T-helper 17 cell (primary cell): ENCODE data around the gene LPCAT4. TPM values are rescaled to one million over a fixed set of nuclear protein-coding genes. Genes with fewer than 3 reads are reported as not detected.
"Not testable (repeated sequence)": the region's sequence is repeated elsewhere in the genome, so short reads cannot be mapped to it uniquely, and the experiment has no call there.

ENCODE experiments used
- ATAC-seq: fragments of 150-1000 bp; cut with Tn5 transposase; 2 replicates; pipeline ENCODE4 v1.10.0; 2021; ENCODE audit warnings: mild to moderate bottlenecking, moderate library complexity
- DNase-seq, 3 donors: peaks; one replicate each; pipeline versions ENCODE4 v3.0.0 to v3.0.0-alpha.2; 2020 to 2021
- H3K9me3 ChIP-seq: one replicate; pipeline ENCODE4 v1.7.0; 2013; ENCODE audit warnings: low read length, mild to moderate bottlenecking; ENCODE audit not compliant: control insufficient read depth, poor library complexity, severe bottlenecking
- H3K27ac Mint-ChIP-seq: one replicate; pipeline ENCODE4 v1.8.0; 2022; ENCODE audit warnings: mild to moderate bottlenecking, moderate library complexity, mixed read lengths
- H3K27me3 Mint-ChIP-seq: one replicate; pipeline ENCODE4 v1.8.0; 2022; ENCODE audit warnings: mixed read lengths
- H3K36me3 Mint-ChIP-seq: one replicate; pipeline ENCODE4 v1.8.0; 2022; ENCODE audit warnings: low read depth, mixed read lengths
- H3K4me1 Mint-ChIP-seq: one replicate; pipeline ENCODE4 v1.8.0; 2022; ENCODE audit warnings: mild to moderate bottlenecking, mixed read lengths
- H3K4me3 Mint-ChIP-seq: one replicate; pipeline ENCODE4 v1.8.0; 2022; ENCODE audit warnings: mild to moderate bottlenecking, moderate library complexity, mixed read lengths
- total RNA-seq, 4 donors: library from RNA in 2 of 4; stranded (reverse) in 2 of 4; gene quantifications; one replicate each; pipeline ENCODE4 v1.2.3 and lab custom pipeline; 2022 to 2026

Gene LPCAT4
- total RNA-seq, 2 donors from 2014 or later, result 93.2 to 99.0 TPM

DNA sequence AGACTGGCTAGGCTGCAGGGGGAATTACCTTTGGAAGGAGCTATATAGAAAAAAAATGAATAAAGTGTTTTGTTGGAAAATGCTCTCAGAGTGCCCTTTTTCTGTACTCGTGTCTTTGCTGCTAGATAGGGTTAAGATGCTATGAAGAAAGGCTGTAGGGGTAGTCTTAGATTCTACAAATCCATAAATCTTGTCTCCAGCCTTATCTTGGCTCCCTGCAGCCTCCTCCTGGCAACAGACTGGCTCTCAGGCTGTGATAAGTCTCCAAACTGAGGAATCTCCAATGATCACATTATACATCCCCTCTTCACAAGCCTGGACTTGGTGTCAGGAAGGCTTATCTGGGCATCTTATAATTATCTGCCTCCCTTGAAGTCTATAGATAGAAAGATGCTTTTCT, 9.3 kb downstream of the LPCAT4 start:
- DNase-seq (no peak), ATAC-seq (no peak)
- H3K4me1 Mint-ChIP-seq, result peaks cover 2% of the 10 kb centered on the region
- H3K27ac Mint-ChIP-seq, result no peak overlapping the region
- no peak overlapping the region for H3K4me3 Mint-ChIP-seq
- no peaks in the 10 kb centered on the region for H3K9me3 ChIP-seq
- H3K27me3 Mint-ChIP-seq, result no peaks in the 10 kb centered on the region
- H3K36me3 Mint-ChIP-seq, result peaks cover 9% of the 10 kb centered on the region

DNA sequence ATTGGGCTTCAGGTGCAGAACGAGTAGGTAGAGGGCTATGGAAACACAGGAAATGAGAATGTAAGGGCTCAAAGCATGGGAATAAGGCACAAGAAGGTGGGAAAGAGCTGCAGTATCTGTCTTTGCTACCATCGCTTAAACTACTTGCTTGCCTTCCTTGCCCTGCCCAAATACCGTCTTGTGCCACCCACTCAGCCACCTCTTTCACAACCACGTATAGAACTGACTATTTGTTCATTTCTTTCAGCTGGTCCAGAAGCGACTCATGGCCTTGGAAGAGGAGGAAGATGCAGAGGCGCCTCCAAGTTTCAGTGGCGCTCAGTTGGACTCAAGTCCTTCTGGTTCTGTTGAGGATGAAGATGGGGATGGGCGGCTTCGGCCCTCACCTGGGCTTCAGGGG, 11.8 kb downstream of the LPCAT4 start:
- Mint-ChIP-seq H3K27ac (no peak overlapping the region), H3K4me1 (peaks cover 1% of the 10 kb centered on the region), H3K27me3 (no peaks in the 10 kb centered on the region), H3K4me3 (no peak overlapping the region), H3K36me3 (peaks cover 10% of the 10 kb centered on the region)
- DNase-seq (no peak), ATAC-seq (no peak)
- H3K9me3 ChIP-seq, result no peaks in the 10 kb centered on the region

GRCh38 chr15:34354286-34354685, 12.7 kb downstream of the LPCAT4 start:
- no peak for ATAC-seq
- Mint-ChIP-seq H3K4me1 (peaks cover 3% of the 10 kb centered on the region), H3K36me3 (peaks cover 10% of the 10 kb centered on the region), H3K27ac (no peak overlapping the region), H3K27me3 (no peaks in the 10 kb centered on the region), H3K4me3 (no peak overlapping the region)
- no peak for DNase-seq
- no peaks in the 10 kb centered on the region for H3K9me3 ChIP-seq

- H3K27ac Mint-ChIP-seq, result no peak overlapping the region
- no peak overlapping the region for H3K4me3 Mint-ChIP-seq
- DNase-seq, result no peak
- H3K9me3 ChIP-seq, result no peaks in the 10 kb centered on the region
- no peak for ATAC-seq
- H3K36me3 Mint-ChIP-seq, result peaks cover 10% of the 10 kb centered on the region
- H3K4me1 Mint-ChIP-seq, result peaks cover 3% of the 10 kb centered on the region
- H3K27me3 Mint-ChIP-seq, result no peaks in the 10 kb centered on the region
Measured at GRCh38 chr15:34353627-34354026, 13.4 kb downstream of the LPCAT4 start.

GRCh38 chr15:34352996-34353395, 14.0 kb downstream of the LPCAT4 start:
- not testable (repeated sequence) for H3K36me3 Mint-ChIP-seq, H3K9me3 ChIP-seq, ATAC-seq, H3K27ac Mint-ChIP-seq, DNase-seq, H3K27me3 Mint-ChIP-seq, H3K4me3 Mint-ChIP-seq, H3K4me1 Mint-ChIP-seq

GRCh38 chr15:34349769-34350168, 17.2 kb downstream of the LPCAT4 start:
- H3K9me3 ChIP-seq, result no peaks in the 10 kb centered on the region
- no peak for ATAC-seq
- Mint-ChIP-seq H3K36me3 (peaks cover 5% of the 10 kb centered on the region), H3K4me1 (peaks cover 3% of the 10 kb centered on the region), H3K27ac (no peak overlapping the region), H3K4me3 (no peak overlapping the region), H3K27me3 (peaks cover 4% of the 10 kb centered on the region)
- no peak for DNase-seq

DNA sequence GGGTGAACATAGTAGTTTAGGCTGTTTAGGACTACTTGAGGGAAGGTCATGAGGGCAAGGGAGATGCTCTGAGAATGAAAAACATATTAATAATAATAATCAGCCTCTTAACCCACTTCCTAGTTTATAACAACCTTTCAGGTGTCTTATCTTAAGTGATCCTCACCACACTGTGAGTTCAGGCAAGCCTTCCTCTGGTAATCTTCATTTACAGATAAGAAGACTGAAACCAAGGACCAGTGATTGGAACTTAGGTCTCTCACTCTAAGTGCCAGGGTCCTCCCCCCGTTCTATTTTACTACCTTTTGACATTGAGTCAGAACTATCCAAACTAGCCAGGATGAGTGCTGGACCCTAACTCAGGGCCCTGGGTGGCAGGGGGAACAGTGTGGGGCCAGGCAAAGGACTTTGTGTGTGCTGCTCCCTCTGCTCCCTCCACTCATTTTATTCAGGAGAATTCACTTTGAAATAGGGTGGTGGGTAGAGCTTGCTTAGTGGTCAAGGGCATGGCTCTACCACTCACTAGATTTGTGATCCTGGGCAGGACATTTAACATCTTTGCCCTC, 18.2 kb downstream of the LPCAT4 start:
- H3K36me3 Mint-ChIP-seq, result peaks cover 5% of the 10 kb centered on the region
- peaks cover 3% of the 10 kb centered on the region for H3K4me1 Mint-ChIP-seq
- ATAC-seq (no peak), DNase-seq (no peak)
- no peaks in the 10 kb centered on the region for H3K9me3 ChIP-seq
- H3K27ac Mint-ChIP-seq, result no peak overlapping the region
- peaks cover 4% of the 10 kb centered on the region for H3K27me3 Mint-ChIP-seq
- no peak overlapping the region for H3K4me3 Mint-ChIP-seq

DNA sequence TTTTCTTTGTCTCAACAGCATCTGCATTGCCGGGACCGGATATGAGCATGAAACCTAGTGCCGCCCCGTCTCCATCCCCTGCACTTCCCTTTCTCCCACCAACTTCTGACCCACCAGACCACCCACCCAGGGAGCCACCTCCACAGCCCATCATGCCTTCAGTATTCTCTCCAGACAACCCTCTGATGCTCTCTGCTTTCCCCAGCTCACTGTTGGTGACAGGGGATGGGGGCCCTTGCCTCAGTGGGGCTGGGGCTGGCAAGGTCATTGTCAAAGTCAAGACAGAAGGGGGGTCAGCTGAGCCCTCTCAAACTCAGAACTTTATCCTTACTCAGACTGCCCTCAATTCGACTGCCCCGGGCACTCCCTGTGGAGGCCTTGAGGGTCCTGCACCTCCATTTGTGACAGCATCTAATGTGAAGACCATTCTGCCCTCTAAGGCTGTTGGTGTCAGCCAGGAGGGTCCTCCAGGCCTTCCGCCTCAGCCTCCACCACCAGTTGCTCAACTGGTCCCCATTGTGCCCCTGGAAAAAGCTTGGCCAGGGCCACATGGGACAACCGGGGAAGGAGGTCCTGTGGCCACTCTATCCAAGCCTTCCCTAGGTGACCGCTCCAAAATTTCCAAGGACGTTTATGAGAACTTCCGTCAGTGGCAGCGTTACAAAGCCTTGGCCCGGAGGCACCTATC, 18.9 kb downstream of the LPCAT4 start:
- H3K27ac Mint-ChIP-seq, result no peak overlapping the region

GRCh38 chr15:34342737-34343575, 24.0 kb downstream of the LPCAT4 start, which contains the start of the genes NOP10 and NUTM1:
NOP10 (minus strand) TSS chr15:34343136; CDS start chr15:34343073, 63 bp downstream.
NUTM1 (plus strand) TSS chr15:34343315; CDS start chr15:34343697, 382 bp downstream.
- Mint-ChIP-seq H3K27ac (peak within 1 kb of the TSS; percentile 14), H3K27me3 (peaks cover under 1% of the 10 kb centered on the region), H3K4me3 (no peak within 1 kb of the TSS)

More for the DNA sequence above, 18.9 kb downstream of the LPCAT4 start:
- no peaks in the 10 kb centered on the region for H3K9me3 ChIP-seq
- DNase-seq (no peak), ATAC-seq (no peak)
- H3K36me3 Mint-ChIP-seq, result peaks cover 5% of the 10 kb centered on the region
- H3K4me3 Mint-ChIP-seq, result no peak overlapping the region
- H3K4me1 Mint-ChIP-seq, result peaks cover 3% of the 10 kb centered on the region
- H3K27me3 Mint-ChIP-seq, result peaks cover 4% of the 10 kb centered on the region

DNA sequence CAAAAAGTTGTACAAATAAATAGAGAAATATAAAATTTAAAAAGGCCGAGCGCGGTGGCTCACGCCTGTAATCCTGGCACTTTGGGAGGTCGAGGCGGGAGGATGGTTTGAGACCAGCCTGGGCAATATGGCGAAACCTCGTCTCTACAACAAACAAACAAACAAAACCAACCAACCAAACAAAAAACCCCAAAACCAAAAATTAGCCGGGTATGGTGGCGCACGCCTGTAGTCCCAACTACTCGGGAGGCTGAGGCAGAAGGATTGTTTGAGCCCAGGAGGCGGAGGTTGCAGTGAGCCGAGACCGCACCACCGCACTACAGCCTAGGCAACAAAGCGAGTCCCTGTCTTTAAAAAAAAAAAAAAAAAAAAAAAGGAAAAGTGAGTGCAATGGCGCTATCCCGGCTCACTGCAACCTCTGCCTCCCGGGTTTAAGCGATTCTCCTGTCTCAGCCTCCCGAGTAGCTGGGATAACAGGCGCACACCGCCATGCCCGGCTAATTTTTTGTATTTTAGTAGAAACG, 24.7 kb downstream of the LPCAT4 start:
- not testable (repeated sequence) for H3K9me3 ChIP-seq, H3K4me3 Mint-ChIP-seq, H3K27ac Mint-ChIP-seq, H3K27me3 Mint-ChIP-seq, DNase-seq, H3K36me3 Mint-ChIP-seq, ATAC-seq
- peaks cover 13% of the 10 kb centered on the region for H3K4me1 Mint-ChIP-seq

More at GRCh38 chr15:34342737-34343575, 24.0 kb downstream of the LPCAT4 start, which contains the start of the genes NOP10 and NUTM1:
- ATAC-seq (peak; percentile 90), DNase-seq (peak; percentile 85 to 94 (median 89))
- H3K4me1 Mint-ChIP-seq, result peaks cover 13% of the 10 kb centered on the region
- no peaks in the 10 kb centered on the region for H3K9me3 ChIP-seq
- peaks cover 2% of the 10 kb centered on the region for H3K36me3 Mint-ChIP-seq

DNA sequence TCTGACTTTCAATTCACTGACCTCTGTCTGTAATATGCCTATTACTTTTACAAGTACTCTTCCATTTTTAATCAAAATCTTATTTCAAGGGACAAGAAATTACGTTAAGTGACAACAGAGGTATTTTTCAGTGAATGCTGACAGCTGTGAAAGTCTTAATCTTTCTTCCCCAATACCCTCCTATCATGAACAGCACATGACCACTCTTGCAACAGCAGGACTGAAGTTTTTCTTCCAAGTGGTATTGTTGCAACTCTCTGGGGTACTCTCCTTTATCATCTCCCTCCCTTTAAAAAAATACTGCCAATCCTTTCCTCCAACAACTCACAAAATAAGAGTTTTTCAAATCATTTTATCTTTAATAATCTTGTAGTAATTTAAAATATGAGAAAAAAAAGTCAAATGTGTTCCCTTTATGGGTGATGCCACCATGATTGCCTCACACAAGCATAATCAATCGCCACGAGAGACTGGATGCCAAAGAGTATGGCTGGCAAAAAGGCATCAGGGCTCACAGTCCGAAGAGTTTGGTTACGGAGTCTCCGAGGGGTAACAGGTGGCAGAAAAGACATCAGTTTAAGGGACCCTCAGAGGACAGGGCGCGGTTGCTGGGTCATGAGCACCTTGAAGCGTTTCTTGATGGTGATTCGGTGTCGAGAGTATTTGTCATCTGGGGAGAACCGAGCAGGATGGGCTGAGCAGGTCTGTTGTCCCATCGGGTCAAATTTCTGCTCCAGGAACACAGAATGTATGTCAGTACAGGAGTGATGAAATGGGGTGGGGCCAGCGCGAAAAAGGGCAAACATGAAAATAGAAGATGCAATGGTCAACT, 25.4 kb downstream of the LPCAT4 start:
- no peaks in the 10 kb centered on the region for H3K27me3 Mint-ChIP-seq
- H3K27ac Mint-ChIP-seq, result no peak overlapping the region
- H3K4me3 Mint-ChIP-seq, result no peak overlapping the region

GRCh38 chr15:34339946-34340345, 27.1 kb downstream of the LPCAT4 start:
- peaks cover 33% of the 10 kb centered on the region for H3K4me1 Mint-ChIP-seq
- H3K36me3 Mint-ChIP-seq, result peaks cover 2% of the 10 kb centered on the region
- H3K27ac Mint-ChIP-seq, result peak overlapping the region; percentile 47
- H3K4me3 Mint-ChIP-seq, result no peak overlapping the region
- no peaks in the 10 kb centered on the region for H3K9me3 ChIP-seq
- no peak for ATAC-seq
- no peak for DNase-seq
- no peaks in the 10 kb centered on the region for H3K27me3 Mint-ChIP-seq

More for the DNA sequence above, 25.4 kb downstream of the LPCAT4 start:
- DNase-seq (no peak), ATAC-seq (no peak)
- H3K36me3 Mint-ChIP-seq, result peaks cover 2% of the 10 kb centered on the region
- peaks cover 19% of the 10 kb centered on the region for H3K4me1 Mint-ChIP-seq
- H3K9me3 ChIP-seq, result no peaks in the 10 kb centered on the region
